Vagina (tissue), 2 donors: ENCODE results near the gene ANO7. TPM values are rescaled to one million over a fixed set of nuclear protein-coding genes. Genes with fewer than 3 reads are reported as not detected.

Experiments
- DNase-seq, 2 donors: peaks; one replicate each; pipeline ENCODE4 v3.0.0-alpha.2; 2017; ENCODE audit errors: extremely low spot score in 2 of 2
- H3K27ac ChIP-seq: fragments of 200-600 bp; sonication (generic); one replicate; pipeline ENCODE4 v1.5.1; 2019
- H3K27me3 ChIP-seq: fragments of 200-600 bp; sonication (generic); one replicate; pipeline ENCODE4 v1.5.1; 2019
- H3K36me3 ChIP-seq, 2 donors: fragments of 200-600 bp; sonication (generic); one replicate each; pipeline ENCODE4 v1.5.1; 2017 to 2019
- H3K4me1 ChIP-seq: fragments of 200-600 bp; sonication (generic); one replicate; pipeline ENCODE4 v1.5.1; 2019
- H3K4me3 ChIP-seq, 2 donors: fragments of 200-600 bp; sonication (generic); 1 replicate in 1 of 2; 2 replicates in 1 of 2; pipeline ENCODE4 v1.5.1; 2016 to 2019
- H3K9me3 ChIP-seq: fragments of 200-600 bp; sonication (generic); one replicate; pipeline ENCODE4 v1.5.1; 2019
- CTCF ChIP-seq, 3 experiments: fragments of 450-650 bp in 2 of 3; fragments of 200-600 bp in 1 of 3; sonication (generic) in 1 of 3; IDR thresholded peaks; one replicate each; pipeline ENCODE4 v1.5.1; 2017 to 2019; ENCODE audit warnings: antibody characterized with exemption in 3 of 3, mild to moderate bottlenecking in 2 of 3, moderate library complexity in 2 of 3
- POLR2A ChIP-seq, 2 donors: fragments of 450-650 bp; IDR thresholded peaks; one replicate each; pipeline ENCODE4 v1.6.1; 2017; ENCODE audit warnings: antibody characterized with exemption in 2 of 2, mild to moderate bottlenecking in 2 of 2, moderate library complexity in 2 of 2
- POLR2AphosphoS5 ChIP-seq, 2 donors: sonication (generic); formaldehyde crosslinking; IDR thresholded peaks; one replicate each; pipeline ENCODE4 v1.9.0; 2017; ENCODE audit warnings: antibody characterized with exemption in 2 of 2, mild to moderate bottlenecking in 2 of 2, low read depth in 1 of 2; ENCODE audit not compliant: insufficient read depth in 1 of 2
- intact Hi-C: fragments of 100-400 bp; cut with DNase I; formaldehyde crosslinking; loops from one replicate; pipeline ENCODE4 v1.15.1; 2023
- total RNA-seq: library from RNA; depleted of rRNA; stranded (reverse); fragments of >200 nt; gene quantifications from one replicate; pipeline ENCODE4 v1.2.3, GENCODE V29; 2016

ANO7 gene
- total RNA-seq, 1 donor from 2014 or later = 0.98 TPM

DNA sequence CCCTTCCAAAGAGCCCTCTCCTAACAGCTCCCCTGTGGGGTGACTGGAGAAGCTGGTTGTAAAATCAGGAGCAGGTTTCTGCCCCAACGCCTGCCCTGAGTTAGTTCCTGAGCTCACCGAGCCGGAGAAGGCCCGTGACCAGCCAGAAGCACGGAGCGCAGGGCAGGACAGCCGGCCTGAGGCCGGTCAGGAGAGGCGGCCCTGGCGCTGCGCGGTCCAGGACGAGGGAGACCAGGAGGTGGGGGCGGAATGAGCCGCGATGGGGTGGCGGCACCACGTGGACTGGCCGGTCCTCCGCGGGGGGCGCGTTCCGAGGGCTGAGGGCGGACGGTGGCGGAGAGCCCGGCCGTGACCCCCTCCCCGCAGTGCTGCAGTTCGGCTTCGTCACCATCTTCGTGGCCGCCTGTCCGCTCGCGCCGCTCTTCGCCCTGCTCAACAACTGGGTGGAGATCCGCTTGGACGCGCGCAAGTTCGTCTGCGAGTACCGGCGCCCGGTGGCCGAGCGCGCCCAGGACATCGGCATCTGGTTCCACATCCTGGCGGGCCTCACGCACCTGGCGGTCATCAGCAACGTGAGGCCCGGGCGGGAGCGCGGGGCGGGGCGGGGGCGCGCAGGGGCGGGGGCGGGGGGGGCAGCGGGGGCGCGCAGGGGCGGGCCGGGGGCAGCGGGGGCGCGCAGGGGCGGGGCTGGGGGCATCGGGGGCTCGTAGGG is 29.0 kb downstream of the ANO7 start:
- no peaks in the 10 kb centered on the region for H3K27me3 ChIP-seq
- H3K27ac ChIP-seq = peak overlapping the region; percentile 81
- H3K36me3 ChIP-seq = no peaks in the 10 kb centered on the region
- peaks cover 11% of the 10 kb centered on the region for H3K4me1 ChIP-seq
- intact Hi-C loops = loop anchor here (10.0 kb wide), 1 partner anchor 113 kb away; the partner anchor contains the start of gene MTERF4
- no peak for TF ChIP-seq POLR2A (IDR thresholded peaks at IDR 0.05)
- peak in 1 of 3 experiments; percentile 4 for TF ChIP-seq CTCF (IDR thresholded peaks at IDR 0.05)
- TF ChIP-seq POLR2AphosphoS5 (IDR thresholded peaks at IDR 0.05; ENCODE audit: insufficient read depth in 1 of 2, low read depth in 1 of 2) = peak in 1 of 2 donors; percentile 71
- H3K4me3 ChIP-seq = peak overlapping the region; percentile 49 to 71
- no peaks in the 10 kb centered on the region for H3K9me3 ChIP-seq
- DNase-seq = no peak

GRCh38 chr2:241218131-241219029 is 29.9 kb downstream of the ANO7 start:
- DNase-seq = no peak
- TF ChIP-seq POLR2AphosphoS5 (IDR thresholded peaks at IDR 0.05; ENCODE audit: insufficient read depth in 1 of 2, low read depth in 1 of 2) (no peak), CTCF (IDR thresholded peaks at IDR 0.05) (no peak), POLR2A (IDR thresholded peaks at IDR 0.05) (no peak)

DNA sequence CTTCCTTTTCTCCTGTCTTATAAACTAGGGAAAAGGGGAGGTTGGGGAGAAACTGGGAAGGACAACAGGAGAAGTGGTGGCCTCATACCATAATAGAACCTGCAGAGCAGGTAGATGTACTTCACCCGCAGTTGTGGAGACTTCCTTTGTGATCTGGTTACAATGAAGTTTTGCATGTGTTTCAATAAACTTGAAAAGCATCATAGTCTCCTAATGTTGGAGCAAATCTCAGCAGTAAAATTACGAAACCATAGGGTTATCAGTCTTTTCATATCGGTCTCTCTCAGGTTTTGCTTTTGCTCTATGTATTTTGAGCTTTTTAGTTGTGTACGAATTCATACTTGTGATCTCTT is 30.5 kb downstream of the ANO7 start:
- Histone ChIP-seq H3K4me3 (peak overlapping the region; percentile 68 to 86), H3K4me1 (peaks cover 14% of the 10 kb centered on the region), H3K27ac (no peak overlapping the region), H3K36me3 (no peaks in the 10 kb centered on the region), H3K27me3 (no peaks in the 10 kb centered on the region), H3K9me3 (no peaks in the 10 kb centered on the region)
- no peak for TF ChIP-seq POLR2AphosphoS5 (IDR thresholded peaks at IDR 0.05; ENCODE audit: insufficient read depth in 1 of 2, low read depth in 1 of 2)
- TF ChIP-seq CTCF (IDR thresholded peaks at IDR 0.05) = no peak
- no peak for TF ChIP-seq POLR2A (IDR thresholded peaks at IDR 0.05)
- DNase-seq = no peak
- intact Hi-C loops = loop anchor here (10.0 kb wide), 1 partner anchor 114 kb away; the partner anchor contains the start of gene MTERF4

More at GRCh38 chr2:241218131-241219029, 29.9 kb downstream of the ANO7 start:
- H3K4me3 ChIP-seq = peak overlapping the region; percentile 68 to 86
- H3K27ac ChIP-seq = peak overlapping the region; percentile 81
- peaks cover 11% of the 10 kb centered on the region for H3K4me1 ChIP-seq
- H3K27me3 ChIP-seq = no peaks in the 10 kb centered on the region
- intact Hi-C loops = loop anchor here (10.0 kb wide), 1 partner anchor 114 kb away; the partner anchor contains the start of gene MTERF4
- H3K36me3 ChIP-seq = no peaks in the 10 kb centered on the region
- no peaks in the 10 kb centered on the region for H3K9me3 ChIP-seq

- peaks cover 22% of the 10 kb centered on the region for H3K4me1 ChIP-seq
- intact Hi-C loops = loop anchor here (10.0 kb wide), 2 partner anchors 85 to 115 kb away; partner anchors contain the start of gene MTERF4
- H3K27me3 ChIP-seq = no peaks in the 10 kb centered on the region
These were observed 31.4 kb downstream of the ANO7 start for GRCh38 chr2:241219856-241220356.

More at GRCh38 chr2:241219856-241220356, 31.4 kb downstream of the ANO7 start:
- TF ChIP-seq POLR2A (IDR thresholded peaks at IDR 0.05) (no peak), CTCF (IDR thresholded peaks at IDR 0.05) (no peak), POLR2AphosphoS5 (IDR thresholded peaks at IDR 0.05; ENCODE audit: insufficient read depth in 1 of 2, low read depth in 1 of 2) (no peak)
- Histone ChIP-seq H3K4me3 (no peak overlapping the region), H3K9me3 (no peaks in the 10 kb centered on the region), H3K27ac (no peak overlapping the region), H3K36me3 (no peaks in the 10 kb centered on the region)
- DNase-seq = no peak
